ENCODE data around the gene LKAAEAR1. TPM values are rescaled to one million over a fixed set of nuclear protein-coding genes. Genes with fewer than 3 reads are reported as not detected.
A peak's percentile ranks its signal among the peaks of the same experiment; 100 is the strongest.

Gene LKAAEAR1
- total and polyA plus RNA-seq, 2 of the 13 experiments (the other 11 are each of a cell fraction or from before 2014, with no cell fraction given): not detected

DNA sequence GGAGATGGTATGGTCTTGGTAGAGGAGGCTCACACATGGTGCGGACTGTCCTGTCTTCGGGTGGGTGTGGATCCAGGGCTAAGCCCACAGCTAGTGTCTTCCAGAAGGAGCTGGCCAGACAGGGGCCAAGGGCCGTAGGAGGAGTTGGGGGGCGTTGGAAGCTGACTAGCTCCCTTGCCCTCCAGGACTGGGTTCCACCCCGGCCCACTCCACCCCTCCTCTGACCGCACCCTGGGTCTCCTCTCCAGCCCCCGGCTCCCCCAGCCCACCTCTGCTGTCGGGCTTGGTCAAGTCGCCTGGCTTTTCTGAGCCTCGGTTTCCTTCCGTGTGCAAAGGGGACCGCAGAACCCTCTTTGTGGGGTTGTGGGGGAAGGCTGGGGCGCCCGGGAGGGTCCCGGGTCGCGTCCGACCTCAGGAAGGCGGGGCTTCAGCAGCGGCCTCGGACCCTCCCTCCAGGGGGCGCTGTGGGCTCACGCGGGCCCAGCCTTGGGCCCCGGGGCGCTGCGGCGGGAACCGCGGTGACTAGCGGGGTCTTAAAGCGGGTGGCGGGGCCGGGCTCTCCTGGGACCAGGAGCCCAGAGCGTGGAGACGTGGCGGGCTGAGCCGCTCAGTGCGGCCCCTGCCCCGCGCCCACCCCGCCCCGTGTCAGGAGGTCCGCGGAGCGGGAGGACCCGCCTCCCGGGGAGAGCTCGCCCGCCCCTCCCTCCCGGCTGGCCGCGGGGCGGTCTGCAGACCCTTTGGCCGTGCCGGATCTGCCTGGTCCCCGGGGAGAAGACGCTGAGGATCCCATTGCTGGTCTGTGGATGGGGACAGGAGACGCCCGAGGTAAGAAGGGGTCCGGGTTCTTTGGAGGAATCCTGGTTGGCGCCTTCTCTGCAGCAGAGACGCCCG lies 17.8 kb upstream of the LKAAEAR1 start (continued):
- TF ChIP-seq, protein P1, sequence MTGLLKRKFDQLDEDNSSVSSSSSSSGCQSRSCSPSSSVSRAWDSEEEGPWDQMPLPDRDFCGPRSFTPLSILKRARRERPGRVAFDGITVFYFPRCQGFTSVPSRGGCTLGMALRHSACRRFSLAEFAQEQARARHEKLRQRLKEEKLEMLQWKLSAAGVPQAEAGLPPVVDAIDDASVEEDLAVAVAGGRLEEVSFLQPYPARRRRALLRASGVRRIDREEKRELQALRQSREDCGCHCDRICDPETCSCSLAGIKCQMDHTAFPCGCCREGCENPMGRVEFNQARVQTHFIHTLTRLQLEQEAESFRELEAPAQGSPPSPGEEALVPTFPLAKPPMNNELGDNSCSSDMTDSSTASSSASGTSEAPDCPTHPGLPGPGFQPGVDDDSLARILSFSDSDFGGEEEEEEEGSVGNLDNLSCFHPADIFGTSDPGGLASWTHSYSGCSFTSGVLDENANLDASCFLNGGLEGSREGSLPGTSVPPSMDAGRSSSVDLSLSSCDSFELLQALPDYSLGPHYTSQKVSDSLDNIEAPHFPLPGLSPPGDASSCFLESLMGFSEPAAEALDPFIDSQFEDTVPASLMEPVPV (CRISPR knock-in tag; IDR thresholded peaks at IDR 0.05): no peak; the same call in 1 of the 2 replicates
- no peak for TF ChIP-seq ZNF383 (CRISPR knock-in tag; IDR thresholded peaks at IDR 0.05; ENCODE audit: borderline replicate concordance)
- no peak for TF ChIP-seq SAP130 (CRISPR knock-in tag; IDR thresholded peaks at IDR 0.05; ENCODE audit: low read depth)
- no peak for TF ChIP-seq HMGA1 (CRISPR knock-in tag; conservative IDR thresholded peaks at IDR 0.05)
- TF ChIP-seq ZNF546 (CRISPR knock-in tag; conservative IDR thresholded peaks at IDR 0.05): no peak
- TF ChIP-seq TCF7 (IDR thresholded peaks at IDR 0.05; ENCODE audit: low read depth): no peak
- TF ChIP-seq IRX3 (CRISPR knock-in tag; IDR thresholded peaks at IDR 0.05; ENCODE audit: borderline replicate concordance, low read depth): no peak
- no peak; the same call in 1 of the 2 replicates for TF ChIP-seq NFKB2 (CRISPR knock-in tag; IDR thresholded peaks at IDR 0.05; ENCODE audit: borderline replicate concordance)
- TF ChIP-seq RFXAP (CRISPR knock-in tag; IDR thresholded peaks at IDR 0.05; ENCODE audit: borderline replicate concordance): no peak
- TF ChIP-seq ZNF83 (CRISPR knock-in tag; IDR thresholded peaks at IDR 0.05; ENCODE audit: borderline replicate concordance): no peak
- no peak for TF ChIP-seq ZKSCAN8 (CRISPR knock-in tag; IDR thresholded peaks at IDR 0.05; ENCODE audit: borderline replicate concordance)
- TF ChIP-seq, protein P2, sequence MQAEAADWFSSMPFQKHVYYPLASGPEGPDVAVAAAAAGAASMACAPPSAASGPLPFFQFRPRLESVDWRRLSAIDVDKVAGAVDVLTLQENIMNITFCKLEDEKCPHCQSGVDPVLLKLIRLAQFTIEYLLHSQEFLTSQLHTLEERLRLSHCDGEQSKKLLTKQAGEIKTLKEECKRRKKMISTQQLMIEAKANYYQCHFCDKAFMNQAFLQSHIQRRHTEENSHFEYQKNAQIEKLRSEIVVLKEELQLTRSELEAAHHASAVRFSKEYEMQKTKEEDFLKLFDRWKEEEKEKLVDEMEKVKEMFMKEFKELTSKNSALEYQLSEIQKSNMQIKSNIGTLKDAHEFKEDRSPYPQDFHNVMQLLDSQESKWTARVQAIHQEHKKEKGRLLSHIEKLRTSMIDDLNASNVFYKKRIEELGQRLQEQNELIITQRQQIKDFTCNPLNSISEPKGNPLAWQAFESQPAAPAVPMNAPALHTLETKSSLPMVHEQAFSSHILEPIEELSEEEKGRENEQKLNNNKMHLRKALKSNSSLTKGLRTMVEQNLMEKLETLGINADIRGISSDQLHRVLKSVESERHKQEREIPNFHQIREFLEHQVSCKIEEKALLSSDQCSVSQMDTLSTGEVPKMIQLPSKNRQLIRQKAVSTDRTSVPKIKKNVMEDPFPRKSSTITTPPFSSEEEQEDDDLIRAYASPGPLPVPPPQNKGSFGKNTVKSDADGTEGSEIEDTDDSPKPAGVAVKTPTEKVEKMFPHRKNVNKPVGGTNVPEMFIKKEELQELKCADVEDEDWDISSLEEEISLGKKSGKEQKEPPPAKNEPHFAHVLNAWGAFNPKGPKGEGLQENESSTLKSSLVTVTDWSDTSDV (CRISPR knock-in tag; IDR thresholded peaks at IDR 0.05): 0 out of 2 replicates have a peak, but pooled peaks have one; percentile 8
- TF ChIP-seq, protein P3, sequence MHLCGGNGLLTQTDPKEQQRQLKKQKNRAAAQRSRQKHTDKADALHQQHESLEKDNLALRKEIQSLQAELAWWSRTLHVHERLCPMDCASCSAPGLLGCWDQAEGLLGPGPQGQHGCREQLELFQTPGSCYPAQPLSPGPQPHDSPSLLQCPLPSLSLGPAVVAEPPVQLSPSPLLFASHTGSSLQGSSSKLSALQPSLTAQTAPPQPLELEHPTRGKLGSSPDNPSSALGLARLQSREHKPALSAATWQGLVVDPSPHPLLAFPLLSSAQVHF (CRISPR knock-in tag; IDR thresholded peaks at IDR 0.05): no peak
- TF ChIP-seq ZBTB38 (CRISPR knock-in tag; IDR thresholded peaks at IDR 0.05): peak; percentile 21; the same call in 1 of the 2 replicates
- TF ChIP-seq ZFP36L2 (CRISPR knock-in tag; IDR thresholded peaks at IDR 0.05): no peak
- TF ChIP-seq, protein P4, sequence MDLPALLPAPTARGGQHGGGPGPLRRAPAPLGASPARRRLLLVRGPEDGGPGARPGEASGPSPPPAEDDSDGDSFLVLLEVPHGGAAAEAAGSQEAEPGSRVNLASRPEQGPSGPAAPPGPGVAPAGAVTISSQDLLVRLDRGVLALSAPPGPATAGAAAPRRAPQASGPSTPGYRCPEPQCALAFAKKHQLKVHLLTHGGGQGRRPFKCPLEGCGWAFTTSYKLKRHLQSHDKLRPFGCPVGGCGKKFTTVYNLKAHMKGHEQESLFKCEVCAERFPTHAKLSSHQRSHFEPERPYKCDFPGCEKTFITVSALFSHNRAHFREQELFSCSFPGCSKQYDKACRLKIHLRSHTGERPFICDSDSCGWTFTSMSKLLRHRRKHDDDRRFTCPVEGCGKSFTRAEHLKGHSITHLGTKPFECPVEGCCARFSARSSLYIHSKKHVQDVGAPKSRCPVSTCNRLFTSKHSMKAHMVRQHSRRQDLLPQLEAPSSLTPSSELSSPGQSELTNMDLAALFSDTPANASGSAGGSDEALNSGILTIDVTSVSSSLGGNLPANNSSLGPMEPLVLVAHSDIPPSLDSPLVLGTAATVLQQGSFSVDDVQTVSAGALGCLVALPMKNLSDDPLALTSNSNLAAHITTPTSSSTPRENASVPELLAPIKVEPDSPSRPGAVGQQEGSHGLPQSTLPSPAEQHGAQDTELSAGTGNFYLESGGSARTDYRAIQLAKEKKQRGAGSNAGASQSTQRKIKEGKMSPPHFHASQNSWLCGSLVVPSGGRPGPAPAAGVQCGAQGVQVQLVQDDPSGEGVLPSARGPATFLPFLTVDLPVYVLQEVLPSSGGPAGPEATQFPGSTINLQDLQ (CRISPR knock-in tag; IDR thresholded peaks at IDR 0.05): 0 out of 2 replicates have a peak, but pooled peaks have one; percentile 66
- TF ChIP-seq HOXD1 (CRISPR knock-in tag; IDR thresholded peaks at IDR 0.05): no peak

Data from HepG2 (cell line).